ENCODE measurements around the gene PRELID3B. TPM values are rescaled to one million over a fixed set of nuclear protein-coding genes. Genes with fewer than 3 reads are reported as not detected.

PRELID3B gene
- total and polyA plus RNA-seq, 4 donors = 19.9 to 61.1 (median 41.2) TPM

- no peak for TF ChIP-seq CTCF (IDR thresholded peaks at IDR 0.05; ENCODE audit: control extremely low read depth, extremely low read depth)
Measured at GRCh38 chr20:58994390-58995159, 48.0 kb downstream of the PRELID3B start.

GRCh38 chr20:58993332-58994248 lies 49.0 kb downstream of the PRELID3B start:
- peaks cover 10 to 68% (median 51%) of the 10 kb centered on the region in 4 donors for H3K36me3 ChIP-seq (ENCODE audit: control insufficient read depth in 4 of 4, insufficient read depth in 4 of 4, low read length in 4 of 4)
- ATAC-seq (ENCODE audit: insufficient read depth, low FRiP score) (no peak), DNase-seq (no peak)
- 88% methylated on average over 23 of the region's 23 CpGs for WGBS, 2 donors
- no peaks in the 10 kb centered on the region for H3K9me3 ChIP-seq (ENCODE audit: control insufficient read depth in 4 of 4, insufficient read depth in 3 of 4, low read length in 3 of 4)
- H3K4me3 ChIP-seq = no peak overlapping the region
- no peak for TF ChIP-seq CTCF (IDR thresholded peaks at IDR 0.05; ENCODE audit: control extremely low read depth, extremely low read depth)
- no peaks in the 10 kb centered on the region for H3K27me3 ChIP-seq (ENCODE audit: control insufficient read depth in 3 of 3, insufficient read depth in 3 of 3, low read length in 2 of 3)
- H3K9ac ChIP-seq (ENCODE audit: insufficient read depth in 1 of 2, low read length in 2 of 2) = no peak overlapping the region
- no peak overlapping the region for H3K27ac ChIP-seq (ENCODE audit: low read depth in 1 of 2, low read length in 1 of 2)
- peaks cover 0 to 5% (median 0%) of the 10 kb centered on the region in 5 donors for H3K4me1 ChIP-seq (ENCODE audit: control insufficient read depth in 5 of 5, insufficient read depth in 5 of 5, low read length in 5 of 5)

More at GRCh38 chr20:58994390-58995159, 48.0 kb downstream of the PRELID3B start:
- Histone ChIP-seq H3K9ac (ENCODE audit: insufficient read depth in 1 of 2, low read length in 2 of 2) (no peak overlapping the region), H3K4me3 (no peak overlapping the region), H3K9me3 (ENCODE audit: control insufficient read depth in 4 of 4, insufficient read depth in 3 of 4, low read length in 3 of 4) (no peaks in the 10 kb centered on the region), H3K36me3 (ENCODE audit: control insufficient read depth in 4 of 4, insufficient read depth in 4 of 4, low read length in 4 of 4) (peaks cover 6 to 68% (median 42%) of the 10 kb centered on the region in 4 donors), H3K27ac (ENCODE audit: low read depth in 1 of 2, low read length in 1 of 2) (peak overlapping the region in 1 of 2 donors; percentile 14), H3K27me3 (ENCODE audit: control insufficient read depth in 3 of 3, insufficient read depth in 3 of 3, low read length in 2 of 3) (no peaks in the 10 kb centered on the region), H3K4me1 (ENCODE audit: control insufficient read depth in 5 of 5, insufficient read depth in 5 of 5, low read length in 5 of 5) (peaks cover 0 to 5% (median 0%) of the 10 kb centered on the region in 5 donors)
- ATAC-seq (ENCODE audit: insufficient read depth, low FRiP score) (no peak), DNase-seq (no peak)
- WGBS, 2 donors = 85 to 86% methylated on average over 17 of the region's 17 CpGs

GRCh38 chr20:58992911-58993310 lies 49.7 kb downstream of the PRELID3B start:
- ATAC-seq (ENCODE audit: insufficient read depth, low FRiP score) = no peak
- no peaks in the 10 kb centered on the region for H3K27me3 ChIP-seq (ENCODE audit: control insufficient read depth in 3 of 3, insufficient read depth in 3 of 3, low read length in 2 of 3)

More at GRCh38 chr20:58992911-58993310, 49.7 kb downstream of the PRELID3B start:
- no peak for DNase-seq
- H3K9me3 ChIP-seq (ENCODE audit: control insufficient read depth in 4 of 4, insufficient read depth in 3 of 4, low read length in 3 of 4) = no peaks in the 10 kb centered on the region
- peaks cover 0 to 5% (median 0%) of the 10 kb centered on the region in 5 donors for H3K4me1 ChIP-seq (ENCODE audit: control insufficient read depth in 5 of 5, insufficient read depth in 5 of 5, low read length in 5 of 5)
- no peak overlapping the region for H3K9ac ChIP-seq (ENCODE audit: insufficient read depth in 1 of 2, low read length in 2 of 2)
- H3K4me3 ChIP-seq = no peak overlapping the region
- no peak for TF ChIP-seq CTCF (IDR thresholded peaks at IDR 0.05; ENCODE audit: control extremely low read depth, extremely low read depth)
- peaks cover 12 to 75% (median 57%) of the 10 kb centered on the region in 4 donors for H3K36me3 ChIP-seq (ENCODE audit: control insufficient read depth in 4 of 4, insufficient read depth in 4 of 4, low read length in 4 of 4)
- H3K27ac ChIP-seq (ENCODE audit: low read depth in 1 of 2, low read length in 1 of 2) = no peak overlapping the region
- 81 to 93% methylated on average over 3 of the region's 3 CpGs for WGBS, 2 donors
